Uterus (tissue), 4 donors: Measurements from ENCODE around the gene TSPAN32. TPM values are rescaled to one million over a fixed set of nuclear protein-coding genes. Genes with fewer than 3 reads are reported as not detected.

Source experiments
- DNase-seq, 2 donors: peaks; one replicate each; pipeline ENCODE4 v3.0.0-alpha.2; 2019 to 2020
- H3K27ac ChIP-seq, 2 donors: fragments of 200-600 bp; sonication (generic); 1 replicate in 1 of 2; 2 replicates in 1 of 2; pipeline ENCODE4 v1.5.1; 2016 to 2018
- H3K27me3 ChIP-seq, 2 donors: fragments of 200-600 bp; sonication (generic); one replicate each; pipeline ENCODE4 v1.5.1; 2018 to 2019; ENCODE audit warnings: control low read depth in 1 of 2
- H3K36me3 ChIP-seq, 2 donors: fragments of 200-600 bp; sonication (generic); one replicate each; pipeline ENCODE4 v1.5.1; 2019; ENCODE audit warnings: control low read depth in 1 of 2
- H3K4me1 ChIP-seq, 2 donors: fragments of 200-600 bp; sonication (generic); one replicate each; pipeline ENCODE4 v1.5.1; 2018 to 2019; ENCODE audit warnings: control low read depth in 1 of 2
- H3K4me3 ChIP-seq, 2 donors: fragments of 200-600 bp; sonication (generic); 1 replicate in 1 of 2; 2 replicates in 1 of 2; pipeline ENCODE4 v1.5.1; 2018 to 2019; ENCODE audit warnings: mild to moderate bottlenecking in 1 of 2
- H3K9me3 ChIP-seq, 2 donors: fragments of 200-600 bp; sonication (generic); one replicate each; pipeline ENCODE4 v1.5.1; 2019; ENCODE audit warnings: control low read depth in 1 of 2
- CTCF ChIP-seq, 4 experiments: fragments of 200-600 bp in 2 of 4; fragments of 450-650 bp in 2 of 4; sonication (generic) in 2 of 4; IDR thresholded peaks; one replicate each; pipeline ENCODE4 v1.5.1; 2016 to 2019; ENCODE audit warnings: antibody characterized with exemption in 4 of 4, mild to moderate bottlenecking in 2 of 4, moderate library complexity in 1 of 4
- POLR2A ChIP-seq, 2 donors: fragments of 450-650 bp; IDR thresholded peaks; one replicate each; pipeline ENCODE4 v1.6.1; 2016; ENCODE audit warnings: antibody characterized with exemption in 2 of 2, mild to moderate bottlenecking in 1 of 2, moderate library complexity in 1 of 2
- intact Hi-C: fragments of 100-400 bp; cut with DNase I; formaldehyde crosslinking; loops from one replicate; pipeline ENCODE4 v1.15.1; 2023; ENCODE audit warnings: low total_unique reads
- total RNA-seq, 4 donors: library from RNA; depleted of rRNA in 3 of 4; stranded (reverse); fragments of >200 nt in 3 of 4; gene quantifications; one replicate each; pipeline versions ENCODE4 v1.1.0 to v1.2.4, GENCODE V29; 2014 to 2023
- donor health status: DM: yes; HTN: yes; CAD: no.

The TSPAN32 gene
- total RNA-seq, 4 donors from 2014 or later = 2.5 to 3.3 TPM; not detected in 2

GRCh38 chr11:2316963-2317244 lies 15.1 kb downstream of the TSPAN32 start:
- Histone ChIP-seq H3K36me3 (no peaks in the 10 kb centered on the region), H3K4me3 (no peak overlapping the region), H3K9me3 (no peaks in the 10 kb centered on the region), H3K27ac (no peak overlapping the region), H3K27me3 (no peaks in the 10 kb centered on the region), H3K4me1 (peaks cover 13 to 25% of the 10 kb centered on the region in 2 donors)
- intact Hi-C loops = no loop called here
- TF ChIP-seq POLR2A (IDR thresholded peaks at IDR 0.05) (no peak), CTCF (IDR thresholded peaks at IDR 0.05) (no peak)
- DNase-seq = no peak

GRCh38 chr11:2317354-2318050 lies 15.7 kb downstream of the TSPAN32 start:
- Histone ChIP-seq H3K4me1 (peaks cover 11 to 20% of the 10 kb centered on the region in 2 donors), H3K4me3 (no peak overlapping the region)
- intact Hi-C loops = no loop called here

GRCh38 chr11:2318123-2318522 lies 16.3 kb downstream of the TSPAN32 start:
- Histone ChIP-seq H3K4me3 (no peak overlapping the region), H3K4me1 (peaks cover 6 to 15% of the 10 kb centered on the region in 2 donors), H3K36me3 (no peaks in the 10 kb centered on the region), H3K9me3 (no peaks in the 10 kb centered on the region), H3K27me3 (no peaks in the 10 kb centered on the region), H3K27ac (no peak overlapping the region)
- intact Hi-C loops = no loop called here
- no peak for DNase-seq
- TF ChIP-seq POLR2A (IDR thresholded peaks at IDR 0.05) (no peak), CTCF (IDR thresholded peaks at IDR 0.05) (no peak)

More at GRCh38 chr11:2317354-2318050, 15.7 kb downstream of the TSPAN32 start:
- TF ChIP-seq CTCF (IDR thresholded peaks at IDR 0.05) (no peak), POLR2A (IDR thresholded peaks at IDR 0.05) (no peak)
- Histone ChIP-seq H3K9me3 (no peaks in the 10 kb centered on the region), H3K27me3 (no peaks in the 10 kb centered on the region), H3K36me3 (no peaks in the 10 kb centered on the region), H3K27ac (no peak overlapping the region)
- DNase-seq = no peak

- H3K27ac ChIP-seq = no peak overlapping the region
- intact Hi-C loops = no loop called here
These were observed 16.9 kb downstream of the TSPAN32 start for GRCh38 chr11:2318707-2319106.

More at GRCh38 chr11:2318707-2319106, 16.9 kb downstream of the TSPAN32 start:
- H3K9me3 ChIP-seq = no peaks in the 10 kb centered on the region
- TF ChIP-seq POLR2A (IDR thresholded peaks at IDR 0.05) (no peak), CTCF (IDR thresholded peaks at IDR 0.05) (no peak)
- no peaks in the 10 kb centered on the region for H3K36me3 ChIP-seq
- H3K27me3 ChIP-seq = no peaks in the 10 kb centered on the region
- H3K4me3 ChIP-seq = no peak overlapping the region
- peak in 1 of 2 donors; percentile 4 for DNase-seq
- peaks cover 6 to 9% of the 10 kb centered on the region in 2 donors for H3K4me1 ChIP-seq
